MCF 10A (cell line): ENCODE data around the gene TSPAN11. TPM values are rescaled to one million over a fixed set of nuclear protein-coding genes. Genes with fewer than 3 reads are reported as not detected.

Experiments used
- BruUV-seq: library from RNA; stranded (reverse); fragments of 400-500 nt; replicated peaks from 2 replicates; lab custom pipeline; 2021; lab: Mats Ljungman, UMichigan
- CTCF ChIA-PET: fragments of 300-600 bp; sonication (Branson Sonifier 250); formaldehyde crosslinking; extraction: SDS; loops from one replicate; lab custom pipeline; 2021; ENCODE audit warnings: antibody characterized with exemption, inconsistent platforms; lab: Yijun Ruan, JAX
- POLR2A ChIA-PET: fragments of 300-600, 350-650 bp; sonication (Branson Sonifier 250); formaldehyde crosslinking; extraction: SDS; loops from one replicate; lab custom pipeline; 2020; ENCODE audit warnings: antibody characterized with exemption, inconsistent platforms; lab: Yijun Ruan, JAX
- DNase-seq: peaks from one replicate; pipeline ENCODE4 v3.0.0-alpha.2; 2018; ENCODE audit not compliant: unreplicated experiment
- H3K27ac Mint-ChIP-seq: one replicate; pipeline ENCODE4 v1.8.0; 2022; ENCODE audit warnings: mild to moderate bottlenecking, low read depth, mixed read lengths; ENCODE audit not compliant: unreplicated experiment
- H3K27me3 Mint-ChIP-seq: one replicate; pipeline ENCODE4 v1.8.0; 2022; ENCODE audit warnings: mixed read lengths; ENCODE audit not compliant: insufficient read depth, unreplicated experiment
- H3K36me3 Mint-ChIP-seq: one replicate; pipeline ENCODE4 v1.8.0; 2022; ENCODE audit warnings: mild to moderate bottlenecking, moderate library complexity, mixed read lengths; ENCODE audit not compliant: insufficient read depth, unreplicated experiment
- H3K4me1 Mint-ChIP-seq: one replicate; pipeline ENCODE4 v1.8.0; 2022; ENCODE audit warnings: mixed read lengths; ENCODE audit not compliant: insufficient read depth, unreplicated experiment
- H3K4me3 Mint-ChIP-seq: one replicate; pipeline ENCODE4 v1.8.0; 2022; ENCODE audit warnings: mild to moderate bottlenecking, moderate library complexity, mixed read lengths; ENCODE audit not compliant: unreplicated experiment
- H3K9me3 Mint-ChIP-seq: one replicate; pipeline ENCODE4 v1.8.0; 2022; ENCODE audit warnings: mixed read lengths; ENCODE audit not compliant: unreplicated experiment
- CTCF ChIP-seq: fragments of 200-600 bp; IDR thresholded peaks from one replicate; pipeline ENCODE4 v1.8.0; 2022; ENCODE audit warnings: antibody characterized with exemption, mild to moderate bottlenecking; ENCODE audit not compliant: unreplicated experiment
- intact Hi-C: fragments of 100-400 bp; cut with micrococcal nuclease; formaldehyde crosslinking; loops from 2 replicates; pipeline ENCODE4 v1.14.1; 2022
- total RNA-seq: library from RNA; stranded (reverse); gene quantifications from 2 replicates; pipeline ENCODE4 v1.2.3, GENCODE V29; 2022

Gene TSPAN11
- total RNA-seq, 1 experiment from 2014 or later: not detected

GRCh38 chr12:30965613-30965985, 39.1 kb downstream of the TSPAN11 start:
- intact Hi-C loops: no loop called here
- CTCF ChIA-PET: interaction anchor here (0.6 to 1.2 kb wide), 4 partner anchors 14 to 237 kb away, joined by 3 to 5 read pairs (median 3); no protein-coding TSS in a partner anchor
- Mint-ChIP-seq H3K4me3 (no peak overlapping the region), H3K27me3 (peaks cover 84% of the 10 kb centered on the region), H3K27ac (no peak overlapping the region), H3K4me1 (no peaks in the 10 kb centered on the region), H3K9me3 (no peaks in the 10 kb centered on the region), H3K36me3 (no peaks in the 10 kb centered on the region)
- peak; percentile 32 for DNase-seq
- POLR2A ChIA-PET: no interaction called here
- BruUV-seq: no TSS peak
- peak; percentile 6 for TF ChIP-seq CTCF

DNA sequence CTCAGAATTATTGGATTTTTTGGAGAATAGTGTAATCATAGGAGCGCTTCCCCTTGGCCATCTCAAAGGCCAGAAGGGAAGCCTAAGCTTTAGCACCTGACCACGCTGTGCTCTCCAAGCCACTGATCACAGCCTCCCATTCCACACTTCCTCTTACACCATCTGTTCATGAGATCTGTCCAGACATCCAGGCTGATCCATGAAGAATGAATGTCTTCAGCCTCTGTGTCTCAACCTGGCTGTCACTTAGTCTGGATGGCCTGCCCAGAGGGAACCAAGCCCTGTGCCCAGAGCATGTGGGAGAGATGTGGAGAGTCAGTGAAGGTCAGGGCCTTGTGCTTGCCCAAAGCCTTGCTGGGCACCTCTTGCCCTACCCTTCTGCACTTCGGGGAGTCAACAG, 40.5 kb downstream of the TSPAN11 start:
- H3K36me3 Mint-ChIP-seq: no peaks in the 10 kb centered on the region
- H3K27ac Mint-ChIP-seq: no peak overlapping the region
- H3K27me3 Mint-ChIP-seq: peaks cover 83% of the 10 kb centered on the region
- no peak for TF ChIP-seq CTCF
- ChIA-PET CTCF (interaction anchor here (1.3 kb wide), 1 partner anchor 116 kb away, joined by 5 read pairs; no protein-coding TSS in a partner anchor), POLR2A (no interaction called here)
- no TSS peak for BruUV-seq
- intact Hi-C loops: no loop called here
- H3K9me3 Mint-ChIP-seq: no peaks in the 10 kb centered on the region
- no peaks in the 10 kb centered on the region for H3K4me1 Mint-ChIP-seq
- DNase-seq: no peak
- no peak overlapping the region for H3K4me3 Mint-ChIP-seq

GRCh38 chr12:30968211-30968610, 41.7 kb downstream of the TSPAN11 start:
- DNase-seq: no peak
- intact Hi-C loops: no loop called here
- no peaks in the 10 kb centered on the region for H3K4me1 Mint-ChIP-seq
- H3K4me3 Mint-ChIP-seq: no peak overlapping the region
- H3K27me3 Mint-ChIP-seq: peaks cover 94% of the 10 kb centered on the region
- no peak for TF ChIP-seq CTCF
- BruUV-seq: no TSS peak
- no peaks in the 10 kb centered on the region for H3K36me3 Mint-ChIP-seq
- no peaks in the 10 kb centered on the region for H3K9me3 Mint-ChIP-seq
- POLR2A ChIA-PET: no interaction called here
- CTCF ChIA-PET: interaction anchor here (1.3 to 2.4 kb wide), 2 partner anchors 18 to 117 kb away, joined by 5 to 11 read pairs; no protein-coding TSS in a partner anchor
- H3K27ac Mint-ChIP-seq: no peak overlapping the region

DNA sequence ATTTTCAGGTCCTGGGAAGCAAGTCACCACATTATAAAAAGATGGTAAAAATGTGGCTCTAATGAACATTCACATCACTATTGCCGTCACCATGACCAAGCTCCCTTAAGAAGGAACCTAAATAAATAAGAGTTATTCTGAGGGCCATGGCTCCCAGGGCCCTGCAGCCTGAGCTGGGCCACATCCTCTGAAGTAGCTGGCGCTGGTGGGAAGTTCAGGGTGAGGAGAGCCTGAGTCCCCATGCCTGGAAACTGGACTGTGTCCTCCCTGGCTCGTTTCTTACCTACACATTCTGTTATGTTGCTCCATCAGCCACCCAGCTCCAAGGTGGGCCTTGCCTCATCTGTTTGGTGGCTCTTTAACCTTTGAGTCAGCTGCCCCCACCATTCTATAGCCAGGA, 42.5 kb downstream of the TSPAN11 start:
- CTCF ChIA-PET: interaction anchor here (0.6 to 2.4 kb wide), 2 partner anchors 18 to 728 kb away, joined by 3 to 11 read pairs; no protein-coding TSS in a partner anchor

More for the DNA sequence above, 42.5 kb downstream of the TSPAN11 start:
- Mint-ChIP-seq H3K4me3 (no peak overlapping the region), H3K27me3 (peaks cover 90% of the 10 kb centered on the region), H3K4me1 (no peaks in the 10 kb centered on the region), H3K9me3 (no peaks in the 10 kb centered on the region), H3K36me3 (no peaks in the 10 kb centered on the region), H3K27ac (no peak overlapping the region)
- BruUV-seq: no TSS peak
- intact Hi-C loops: no loop called here
- no peak for DNase-seq
- POLR2A ChIA-PET: no interaction called here
- no peak for TF ChIP-seq CTCF
